Ramos (cell line): ENCODE results near the gene DNAI1.

Experiments
- in situ Hi-C: fragments of 300-500 bp; cut with MboI; formaldehyde crosslinking; loops from one replicate; pipeline ENCODE4 v1.14.3; 2022; ENCODE audit warnings: low sequenced_read_pairs; ENCODE audit not compliant: unreplicated experiment

The DNAI1 gene

GRCh38 chr9:34553511-34554021 lies 95.0 kb downstream of the DNAI1 start:
- in situ Hi-C loops, result no loop called here

GRCh38 chr9:34554211-34555001 lies 95.8 kb downstream of the DNAI1 start:
- in situ Hi-C loops, result no loop called here

- in situ Hi-C loops, result no loop called here
Measured at GRCh38 chr9:34555002-34555348, 96.4 kb downstream of the DNAI1 start.

- in situ Hi-C loops, result no loop called here
Measured at GRCh38 chr9:34555500-34555899, 96.9 kb downstream of the DNAI1 start.

DNA sequence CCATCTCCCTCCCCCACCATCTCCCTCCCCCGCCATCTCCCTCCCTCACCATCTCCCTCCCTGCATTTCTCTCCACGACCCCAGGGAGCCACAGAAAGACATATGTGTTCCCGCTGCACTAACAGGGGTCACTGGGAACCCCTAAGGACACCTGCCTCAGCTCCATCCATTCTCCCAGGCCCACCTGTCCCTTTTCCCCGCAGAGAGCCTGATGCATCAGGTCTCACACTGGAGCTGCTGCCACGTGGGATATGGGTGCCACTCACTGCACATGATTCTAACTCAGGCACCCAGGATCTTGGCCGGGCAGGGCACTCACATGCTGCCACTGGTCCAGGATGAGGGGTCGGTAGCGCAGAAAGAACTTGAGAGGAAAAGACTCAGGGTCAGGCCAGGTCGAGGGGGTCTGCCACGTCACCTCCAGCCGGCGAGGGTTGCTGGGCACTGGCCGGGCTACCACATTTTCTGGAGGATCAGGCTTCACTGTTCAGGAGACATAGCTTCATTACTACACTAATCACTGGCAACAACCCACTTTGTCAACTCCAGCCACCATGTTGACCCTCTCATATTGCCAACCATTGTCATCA lies 97.4 kb downstream of the DNAI1 start:
- in situ Hi-C loops, result no loop called here

DNA sequence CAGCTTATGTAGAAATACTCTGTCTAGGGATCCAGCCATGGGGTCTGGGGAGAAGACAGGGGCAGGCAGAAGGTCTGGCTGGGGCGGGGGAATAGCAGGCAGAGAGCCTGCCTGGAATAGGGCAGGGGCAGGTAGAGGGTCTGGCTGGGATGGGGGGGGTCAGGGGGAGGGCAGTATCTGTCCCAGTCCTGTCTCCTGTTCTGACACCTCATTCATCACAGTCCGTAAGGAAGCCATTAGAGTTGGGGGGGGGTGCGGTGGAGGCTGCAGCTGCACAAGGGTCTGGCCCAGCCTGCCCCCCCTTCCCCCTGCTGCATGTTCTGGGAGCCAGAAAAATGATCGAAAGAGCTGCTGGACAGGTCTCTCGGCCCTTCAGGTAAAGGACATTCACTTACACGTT lies 98.3 kb downstream of the DNAI1 start:
- in situ Hi-C loops, result no loop called here

GRCh38 chr9:34557426-34558321 lies 99.1 kb downstream of the DNAI1 start:
- in situ Hi-C loops, result no loop called here

- in situ Hi-C loops, result no loop called here
Measured at GRCh38 chr9:34558364-34558763, 99.8 kb downstream of the DNAI1 start.

DNA sequence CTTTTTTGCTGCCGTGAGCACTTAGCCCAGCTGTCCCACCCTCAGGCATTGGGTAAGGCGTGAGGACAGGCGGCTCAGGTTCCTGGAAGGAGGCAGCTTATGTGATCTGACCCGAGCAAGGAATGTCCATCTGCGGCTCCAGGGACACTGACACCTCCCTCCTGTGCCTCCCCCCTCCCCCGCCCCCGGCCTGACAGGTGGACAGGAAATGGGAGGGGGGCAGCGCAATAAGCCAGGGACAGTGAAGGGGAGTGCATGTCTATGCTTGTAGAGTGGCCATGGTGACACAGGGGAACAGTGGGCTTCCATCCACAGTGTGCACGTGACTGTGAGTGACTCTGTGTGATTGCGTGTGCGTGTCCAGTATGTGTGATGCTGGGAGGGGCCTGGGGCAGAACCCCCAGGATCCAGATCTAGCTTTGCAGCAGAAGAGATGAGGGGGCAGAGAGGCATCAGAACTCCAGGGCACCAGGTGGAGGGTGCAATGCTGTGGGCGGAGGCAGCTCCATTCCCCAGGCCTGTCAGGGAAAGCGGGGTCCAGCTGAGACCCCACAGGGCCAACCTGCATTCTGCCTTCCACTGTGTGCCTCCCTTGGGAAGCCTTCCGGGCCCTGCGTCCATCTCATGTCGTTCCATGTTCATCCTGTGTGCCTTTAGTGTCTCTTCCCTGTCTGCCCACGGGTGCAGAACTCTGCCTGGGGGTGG lies 100.5 kb downstream of the DNAI1 start:
- in situ Hi-C loops, result no loop called here

GRCh38 chr9:34559624-34560455 lies 101.2 kb downstream of the DNAI1 start:
- in situ Hi-C loops, result no loop called here

- in situ Hi-C loops, result no loop called here
Measured at GRCh38 chr9:34560599-34561214, 102.1 kb downstream of the DNAI1 start.

DNA sequence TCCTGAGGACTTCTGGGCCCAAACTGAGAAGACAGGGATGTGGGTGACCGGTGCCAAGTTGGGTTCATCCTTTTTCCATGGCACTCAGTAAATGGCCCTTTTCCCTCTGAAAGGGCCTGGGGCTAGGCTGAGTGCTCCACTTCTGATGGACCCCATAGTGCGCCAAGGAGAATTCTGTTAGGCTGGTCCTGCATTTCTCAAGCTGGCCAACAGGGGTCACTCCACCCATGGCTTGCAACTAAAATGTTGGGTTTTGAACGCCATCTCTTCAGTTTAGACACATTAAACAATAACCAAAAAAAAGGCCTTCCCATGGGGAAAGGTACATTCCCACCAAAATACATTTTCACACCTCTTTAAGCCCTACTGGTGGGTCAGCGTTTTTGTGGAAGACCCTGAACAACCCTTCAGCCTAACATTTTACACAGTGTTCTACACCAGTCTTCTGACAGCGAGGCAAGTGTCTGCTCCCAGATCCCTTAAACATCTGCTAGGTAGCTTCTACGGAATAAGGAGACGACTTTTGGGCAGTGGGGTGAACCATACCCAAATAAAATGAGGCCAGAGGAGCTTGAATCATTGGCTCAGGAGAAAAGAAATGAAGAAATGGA lies 103.6 kb downstream of the DNAI1 start:
- in situ Hi-C loops, result no loop called here

- in situ Hi-C loops, result no loop called here
Measured at GRCh38 chr9:34563262-34563661, 104.7 kb downstream of the DNAI1 start.

GRCh38 chr9:34564617-34565016 lies 106.0 kb downstream of the DNAI1 start:
- in situ Hi-C loops, result no loop called here

GRCh38 chr9:34565856-34566255 lies 107.3 kb downstream of the DNAI1 start:
- in situ Hi-C loops, result no loop called here

GRCh38 chr9:34566322-34566721 lies 107.7 kb downstream of the DNAI1 start:
- in situ Hi-C loops, result no loop called here

GRCh38 chr9:34566972-34567371 lies 108.4 kb downstream of the DNAI1 start:
- in situ Hi-C loops, result no loop called here

- in situ Hi-C loops, result no loop called here
Measured at GRCh38 chr9:34568133-34568532, 109.5 kb downstream of the DNAI1 start.

DNA sequence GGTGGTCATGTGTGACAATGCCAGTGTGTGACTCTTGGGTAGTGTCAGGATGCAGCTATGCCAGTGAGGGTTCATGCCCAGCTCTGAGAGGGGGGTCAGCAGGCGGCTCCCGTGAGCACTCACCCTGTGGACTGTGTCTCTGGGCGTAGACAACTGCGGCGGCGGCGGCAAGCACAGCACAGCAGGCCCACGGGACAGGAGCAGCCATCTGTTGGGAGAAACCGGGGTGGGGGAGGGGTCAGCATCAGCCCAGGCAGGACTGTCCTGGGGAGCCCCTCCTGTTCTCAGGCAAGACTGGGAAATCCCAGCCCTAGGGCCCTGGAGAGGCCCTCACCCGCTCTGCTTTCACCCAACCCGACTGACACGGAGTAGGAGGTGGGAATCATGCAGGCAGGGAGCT lies 110.2 kb downstream of the DNAI1 start:
- in situ Hi-C loops, result no loop called here
